ENCODE results near the gene OLFM2. TPM values are rescaled to one million over a fixed set of nuclear protein-coding genes. Genes with fewer than 3 reads are reported as not detected.
"Not testable (repeated sequence)": the region's sequence is repeated elsewhere in the genome, so short reads cannot be mapped to it uniquely, and the experiment has no call there.

OLFM2 gene
- total RNA-seq, 1 experiment from 2014 or later: 14.6 TPM

GRCh38 chr19:9947441-9947840, 11.1 kb upstream of the OLFM2 start:
- in situ Hi-C loops (cut with HindIII; ENCODE audit: low pct_unique_long_range_greater_than_20kb, low sequenced_read_pairs): no loop called here
- DNase-seq (ENCODE audit: low read depth, low spot score): no peak

GRCh38 chr19:9946528-9947125, 10.3 kb upstream of the OLFM2 start:
- DNase-seq (ENCODE audit: low read depth, low spot score); in situ Hi-C loops (cut with HindIII; ENCODE audit: low pct_unique_long_range_greater_than_20kb, low sequenced_read_pairs): not testable (repeated sequence)

- DNase-seq (ENCODE audit: low read depth, low spot score): peak; percentile 16
- in situ Hi-C loops (cut with HindIII; ENCODE audit: low pct_unique_long_range_greater_than_20kb, low sequenced_read_pairs): no loop called here
Measured at GRCh38 chr19:9945319-9945966, 9.1 kb upstream of the OLFM2 start.

- DNase-seq (ENCODE audit: low read depth, low spot score): no peak
- in situ Hi-C loops (cut with HindIII; ENCODE audit: low pct_unique_long_range_greater_than_20kb, low sequenced_read_pairs): no loop called here
Measured at GRCh38 chr19:9943744-9944143, 7.4 kb upstream of the OLFM2 start.

GRCh38 chr19:9941671-9942070, 5.4 kb upstream of the OLFM2 start:
- DNase-seq (ENCODE audit: low read depth, low spot score): no peak
- in situ Hi-C loops (cut with HindIII; ENCODE audit: low pct_unique_long_range_greater_than_20kb, low sequenced_read_pairs): no loop called here

- DNase-seq (ENCODE audit: low read depth, low spot score): no peak
- in situ Hi-C loops (cut with HindIII; ENCODE audit: low pct_unique_long_range_greater_than_20kb, low sequenced_read_pairs): no loop called here
Measured at GRCh38 chr19:9941231-9941630, 4.9 kb upstream of the OLFM2 start.

GRCh38 chr19:9940778-9941177, 4.5 kb upstream of the OLFM2 start:
- in situ Hi-C loops (cut with HindIII; ENCODE audit: low pct_unique_long_range_greater_than_20kb, low sequenced_read_pairs): no loop called here
- DNase-seq (ENCODE audit: low read depth, low spot score): no peak

- in situ Hi-C loops (cut with HindIII; ENCODE audit: low pct_unique_long_range_greater_than_20kb, low sequenced_read_pairs): no loop called here
Measured at GRCh38 chr19:9939301-9939913, 3.1 kb upstream of the OLFM2 start.

GRCh38 chr19:9937001-9937411, 691 bp upstream of the OLFM2 start:
- no peak for DNase-seq (ENCODE audit: low read depth, low spot score)
- in situ Hi-C loops (cut with HindIII; ENCODE audit: low pct_unique_long_range_greater_than_20kb, low sequenced_read_pairs): no loop called here

More at GRCh38 chr19:9939301-9939913, 3.1 kb upstream of the OLFM2 start:
- no peak for DNase-seq (ENCODE audit: low read depth, low spot score)

GRCh38 chr19:9935506-9936325, 599 bp downstream of the OLFM2 start:
- in situ Hi-C loops (cut with HindIII; ENCODE audit: low pct_unique_long_range_greater_than_20kb, low sequenced_read_pairs): no loop called here
- no peak for DNase-seq (ENCODE audit: low read depth, low spot score)

GRCh38 chr19:9934132-9934950, 2.0 kb downstream of the OLFM2 start:
- peak; percentile 83 for DNase-seq (ENCODE audit: low read depth, low spot score)
- in situ Hi-C loops (cut with HindIII; ENCODE audit: low pct_unique_long_range_greater_than_20kb, low sequenced_read_pairs): no loop called here

- no peak for DNase-seq (ENCODE audit: low read depth, low spot score)
- in situ Hi-C loops (cut with HindIII; ENCODE audit: low pct_unique_long_range_greater_than_20kb, low sequenced_read_pairs): no loop called here
Measured at GRCh38 chr19:9932835-9933234, 3.5 kb downstream of the OLFM2 start.

GRCh38 chr19:9931629-9932028, 4.7 kb downstream of the OLFM2 start:
- DNase-seq (ENCODE audit: low read depth, low spot score): no peak
- in situ Hi-C loops (cut with HindIII; ENCODE audit: low pct_unique_long_range_greater_than_20kb, low sequenced_read_pairs): no loop called here

- DNase-seq (ENCODE audit: low read depth, low spot score): no peak
- in situ Hi-C loops (cut with HindIII; ENCODE audit: low pct_unique_long_range_greater_than_20kb, low sequenced_read_pairs): no loop called here
Measured at GRCh38 chr19:9923440-9923839, 12.9 kb downstream of the OLFM2 start.

GRCh38 chr19:9922782-9923379, 13.4 kb downstream of the OLFM2 start:
- in situ Hi-C loops (cut with HindIII; ENCODE audit: low pct_unique_long_range_greater_than_20kb, low sequenced_read_pairs): not testable (repeated sequence)

GRCh38 chr19:9917321-9917720, 19.0 kb downstream of the OLFM2 start:
- in situ Hi-C loops (cut with HindIII; ENCODE audit: low pct_unique_long_range_greater_than_20kb, low sequenced_read_pairs): no loop called here

More at GRCh38 chr19:9922782-9923379, 13.4 kb downstream of the OLFM2 start:
- DNase-seq (ENCODE audit: low read depth, low spot score): not testable (repeated sequence)

GRCh38 chr19:9916719-9917118, 19.6 kb downstream of the OLFM2 start:
- no peak for DNase-seq (ENCODE audit: low read depth, low spot score)
- in situ Hi-C loops (cut with HindIII; ENCODE audit: low pct_unique_long_range_greater_than_20kb, low sequenced_read_pairs): no loop called here

More at GRCh38 chr19:9917321-9917720, 19.0 kb downstream of the OLFM2 start:
- peak; percentile 77 for DNase-seq (ENCODE audit: low read depth, low spot score)
